Large intestine (tissue), 3 donors: Measurements from ENCODE around the gene PLXNA2. TPM values are rescaled to one million over a fixed set of nuclear protein-coding genes. Genes with fewer than 3 reads are reported as not detected.

Source experiments
- DNase-seq, 2 donors: peaks; one replicate each; pipeline versions ENCODE4 v3.0.0 to v3.0.0-alpha.2; 2013
- H3K27ac ChIP-seq: one replicate; pipeline ENCODE4 v1.5.1; 2013; ENCODE audit warnings: low read length
- H3K27me3 ChIP-seq: 2 replicates; pipeline ENCODE4 v1.6.1; 2013; ENCODE audit warnings: low read length; ENCODE audit not compliant: control insufficient read depth, insufficient read depth
- H3K36me3 ChIP-seq: 2 replicates; pipeline ENCODE4 v1.6.1; 2013; ENCODE audit warnings: low read length; ENCODE audit not compliant: control insufficient read depth, insufficient read depth
- H3K4me1 ChIP-seq: one replicate; pipeline ENCODE4 v1.6.1; 2013; ENCODE audit warnings: low read length; ENCODE audit not compliant: control insufficient read depth, insufficient read depth
- H3K4me3 ChIP-seq: one replicate; pipeline ENCODE4 v1.5.1; 2013; ENCODE audit warnings: low read length
- H3K9me3 ChIP-seq: one replicate; pipeline ENCODE4 v1.6.1; 2013; ENCODE audit warnings: mild to moderate bottlenecking, low read depth, low read length, moderate library complexity; ENCODE audit not compliant: control insufficient read depth
- WGBS: methylation state at CpG from one replicate; pipeline ENCODE4 v1.1.5; 2013; ENCODE audit warnings: low lambda C conversion rate; ENCODE audit not compliant: insufficient coverage; 5-methylcytosine and 5-hydroxymethylcytosine counted together
- polyA plus RNA-seq: library from polyadenylated mRNA; unstranded; fragments of 120-200 nt; gene quantifications from one replicate; pipeline ENCODE4 v1.2.1, GENCODE V29; 2013

PLXNA2 gene
- polyA plus RNA-seq, 1 donor, result 11.7 TPM

DNA sequence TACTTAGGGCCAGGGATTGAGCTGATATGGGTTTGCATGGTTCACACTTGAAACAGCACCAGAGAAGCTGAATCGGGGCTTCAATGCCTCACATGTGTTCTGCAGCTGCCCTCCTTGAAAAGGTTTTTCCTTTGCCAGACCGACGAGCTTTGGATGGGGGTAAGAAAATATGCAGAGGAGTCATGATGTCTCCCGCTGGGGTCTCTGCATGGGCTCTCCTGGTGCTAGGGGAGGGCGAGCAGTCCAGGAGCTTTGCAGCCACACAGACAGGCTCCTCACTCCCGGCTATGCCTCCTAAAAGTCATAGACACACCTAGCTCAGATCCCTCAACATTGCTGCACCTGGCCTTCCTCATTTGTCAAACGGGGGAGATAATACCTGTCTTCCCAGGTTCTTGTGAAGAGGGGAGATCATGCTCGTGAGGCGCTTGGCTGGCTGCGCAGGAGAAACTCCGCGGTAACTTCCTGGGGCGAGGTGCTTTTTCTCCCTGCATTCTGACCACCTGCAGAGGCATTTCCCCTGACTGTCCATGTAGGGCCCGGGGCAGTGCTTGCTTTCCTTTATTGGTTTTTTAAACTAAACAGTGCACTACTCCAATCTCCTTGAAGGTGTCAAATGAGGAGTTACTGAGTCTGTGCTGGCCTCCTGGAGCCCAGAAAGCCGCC is 112.4 kb downstream of the PLXNA2 start:
- Histone ChIP-seq H3K4me1 (peaks cover 10% of the 10 kb centered on the region), H3K36me3 (no peaks in the 10 kb centered on the region), H3K27me3 (no peaks in the 10 kb centered on the region), H3K9me3 (no peaks in the 10 kb centered on the region), H3K27ac (no peak overlapping the region), H3K4me3 (no peak overlapping the region)
- no peak for DNase-seq
- WGBS, result no CpG with 5 or more reads among the region's 15 CpGs

DNA sequence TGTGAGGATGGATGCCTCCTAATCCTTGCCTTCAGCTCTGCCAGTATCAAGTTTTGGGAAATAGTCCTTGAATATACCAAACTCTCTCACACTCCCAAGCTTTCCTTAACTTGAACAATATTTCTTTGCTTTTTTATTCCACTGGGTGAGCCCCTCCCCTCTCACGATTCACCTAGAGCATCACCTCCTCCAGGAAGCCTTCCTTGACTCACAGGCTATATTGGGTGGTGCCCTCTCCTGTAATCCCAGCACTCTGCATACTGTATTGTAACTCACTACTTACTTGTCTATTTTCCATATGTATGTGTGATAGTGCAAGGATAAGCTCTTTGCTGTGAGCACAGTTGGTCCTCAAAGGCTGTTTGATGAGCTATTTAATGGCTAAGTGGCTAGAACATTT is 114.7 kb downstream of the PLXNA2 start:
- no peaks in the 10 kb centered on the region for H3K9me3 ChIP-seq
- no CpG with 5 or more reads among the region's 1 CpG for WGBS
- no peak for DNase-seq

DNA sequence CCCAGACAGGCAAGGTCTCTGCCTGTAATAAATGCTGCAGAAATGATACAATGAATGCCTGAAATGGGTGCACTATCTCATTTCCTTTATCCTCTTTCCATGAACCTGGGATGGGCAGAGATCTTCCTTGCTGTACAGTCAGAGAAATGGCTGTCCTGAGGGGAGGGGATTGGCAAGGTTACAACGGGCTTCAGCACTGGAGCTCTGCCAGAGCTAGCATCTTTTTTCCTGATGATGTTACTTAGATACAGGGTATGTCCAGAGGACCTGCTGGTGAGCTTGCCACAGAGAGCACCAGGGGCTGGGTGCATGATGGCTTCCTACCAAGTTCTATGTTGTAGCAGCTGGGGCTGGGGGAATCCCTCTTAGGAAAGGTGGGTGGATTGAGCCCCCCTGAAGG is 115.1 kb downstream of the PLXNA2 start:
- no peak overlapping the region for H3K27ac ChIP-seq
- no peaks in the 10 kb centered on the region for H3K27me3 ChIP-seq
- H3K36me3 ChIP-seq, result no peaks in the 10 kb centered on the region
- H3K4me1 ChIP-seq, result peaks cover 3% of the 10 kb centered on the region
- no peak overlapping the region for H3K4me3 ChIP-seq
- WGBS, result no CpG with 5 or more reads among the region's 1 CpG
- no peak for DNase-seq
- H3K9me3 ChIP-seq, result no peaks in the 10 kb centered on the region

More for the DNA sequence above, 114.7 kb downstream of the PLXNA2 start:
- H3K4me3 ChIP-seq, result no peak overlapping the region
- no peak overlapping the region for H3K27ac ChIP-seq
- no peaks in the 10 kb centered on the region for H3K36me3 ChIP-seq
- no peaks in the 10 kb centered on the region for H3K27me3 ChIP-seq
- peaks cover 3% of the 10 kb centered on the region for H3K4me1 ChIP-seq

DNA sequence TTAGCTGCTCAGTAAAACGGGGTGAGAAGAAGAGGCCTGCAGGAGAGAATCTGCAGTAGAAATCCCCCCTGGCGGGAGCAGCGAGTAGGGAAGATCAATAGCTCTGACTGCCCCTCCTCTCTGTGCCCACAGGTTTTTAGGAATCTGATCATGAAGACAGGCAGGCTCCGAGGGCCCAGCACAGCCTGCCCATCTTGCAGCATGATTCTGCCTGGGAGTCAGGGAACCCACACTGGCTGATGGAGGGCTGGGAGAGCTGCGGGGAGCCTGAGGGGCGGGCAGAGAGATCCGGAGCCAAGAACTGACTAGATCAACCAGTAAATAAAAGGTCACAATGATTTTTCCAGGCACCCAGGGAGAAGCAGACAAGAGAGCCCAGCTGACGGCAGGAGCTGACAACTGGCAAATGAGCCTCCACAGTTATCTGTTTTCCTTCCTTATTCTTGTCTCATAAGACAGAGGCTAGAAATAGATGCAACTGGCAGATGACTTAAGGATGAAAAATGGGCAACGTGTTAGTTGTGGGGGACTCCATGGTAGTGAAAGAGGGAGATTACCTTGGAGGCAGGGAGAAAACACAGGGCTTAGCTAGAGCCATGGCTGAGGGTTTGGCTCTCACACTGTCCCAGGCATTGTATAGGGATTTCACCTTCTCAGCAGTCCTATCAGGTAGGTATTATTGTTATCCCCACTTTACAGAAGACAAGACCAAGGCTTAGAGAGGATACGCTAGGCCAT is 116.2 kb downstream of the PLXNA2 start:
- H3K36me3 ChIP-seq, result no peaks in the 10 kb centered on the region
- no peaks in the 10 kb centered on the region for H3K9me3 ChIP-seq
- H3K4me3 ChIP-seq, result no peak overlapping the region
- no peak for DNase-seq
- no CpG with 5 or more reads among the region's 10 CpGs for WGBS
- peaks cover 3% of the 10 kb centered on the region for H3K4me1 ChIP-seq
- no peaks in the 10 kb centered on the region for H3K27me3 ChIP-seq
- H3K27ac ChIP-seq, result no peak overlapping the region

DNA sequence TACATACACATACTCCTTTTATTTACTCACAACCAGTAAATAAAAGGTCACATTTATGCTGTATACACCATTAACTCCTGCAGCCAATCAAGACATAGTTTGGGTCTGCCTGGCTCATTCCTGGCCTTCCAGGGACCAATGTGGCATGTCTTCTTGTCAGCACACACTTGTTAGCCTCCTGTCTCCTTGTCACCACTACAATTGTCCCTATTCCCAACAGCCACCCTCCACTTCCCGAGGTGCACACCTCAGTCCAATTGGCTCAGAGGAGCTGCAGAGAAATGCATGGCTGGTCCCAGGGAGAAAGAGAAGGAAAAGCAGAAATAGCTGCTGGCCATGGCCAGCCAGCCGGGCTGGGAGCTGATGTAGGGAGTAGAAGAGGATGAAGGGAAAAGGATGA is 116.9 kb downstream of the PLXNA2 start:
- no peak for DNase-seq
- Histone ChIP-seq H3K27me3 (no peaks in the 10 kb centered on the region), H3K9me3 (no peaks in the 10 kb centered on the region), H3K36me3 (no peaks in the 10 kb centered on the region), H3K4me3 (no peak overlapping the region), H3K27ac (no peak overlapping the region), H3K4me1 (peaks cover under 1% of the 10 kb centered on the region)
- 100% methylated on average over 1 of the region's 2 CpGs for WGBS

DNA sequence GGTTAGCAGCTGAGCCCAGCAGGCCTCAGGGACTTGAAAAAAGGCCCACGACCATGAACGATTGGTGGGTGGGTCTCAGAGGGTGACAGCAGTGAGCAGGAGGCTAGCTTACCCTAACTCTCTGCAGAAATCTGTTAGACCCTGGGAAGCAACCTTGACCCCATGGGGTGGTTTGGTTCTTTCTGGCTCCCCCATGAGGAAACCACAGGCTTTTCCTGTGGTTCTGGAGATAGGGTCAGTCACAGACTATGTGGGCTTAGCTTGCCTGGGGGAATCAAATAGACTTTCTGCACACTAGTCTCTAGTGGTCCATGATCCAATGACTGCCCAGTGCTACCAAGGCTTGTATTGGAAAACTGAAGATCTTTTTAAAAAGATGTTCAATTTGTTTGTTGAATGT is 118.1 kb downstream of the PLXNA2 start:
- no peak overlapping the region for H3K4me3 ChIP-seq
- no peaks in the 10 kb centered on the region for H3K36me3 ChIP-seq
- no peak overlapping the region for H3K27ac ChIP-seq
- no peaks in the 10 kb centered on the region for H3K9me3 ChIP-seq
- no peaks in the 10 kb centered on the region for H3K4me1 ChIP-seq
- H3K27me3 ChIP-seq, result no peaks in the 10 kb centered on the region
- DNase-seq, result no peak
- no CpG with 5 or more reads among the region's 2 CpGs for WGBS

DNA sequence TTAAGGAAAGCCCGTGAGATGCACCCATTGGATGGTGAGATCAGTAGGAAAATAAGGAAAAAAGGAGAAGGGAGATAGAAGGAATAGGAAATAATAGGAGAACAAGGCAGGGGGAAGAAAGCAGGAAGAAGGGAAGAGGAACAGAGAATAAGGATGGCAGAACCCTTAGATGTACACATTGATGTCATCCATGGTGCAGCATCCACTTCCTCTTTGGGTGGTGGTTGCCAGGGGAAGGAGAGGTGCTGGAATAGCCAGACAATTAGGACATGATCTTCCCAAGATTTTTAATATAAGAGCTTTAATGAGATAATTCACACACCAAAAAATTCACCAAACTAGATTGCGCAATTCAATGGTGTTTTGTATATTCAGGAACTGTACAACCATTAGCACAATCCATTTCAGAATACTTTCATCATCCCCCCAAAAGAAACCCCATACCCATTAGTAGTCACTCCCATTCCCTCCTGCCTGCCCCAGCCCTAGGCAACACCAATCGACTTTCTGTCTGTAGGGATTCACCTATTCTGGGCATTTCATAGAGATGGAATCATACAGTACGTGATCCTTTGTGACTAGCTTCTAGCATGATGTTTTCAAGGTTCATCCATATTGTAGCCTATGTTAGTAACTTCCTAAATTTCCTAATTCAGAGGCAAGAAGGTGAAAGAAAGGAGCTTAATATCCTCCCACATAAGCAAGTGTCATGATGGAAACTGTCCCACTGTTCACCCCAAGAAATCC is 121.4 kb downstream of the PLXNA2 start:
- no peaks in the 10 kb centered on the region for H3K27me3 ChIP-seq
- H3K27ac ChIP-seq, result no peak overlapping the region
- no peaks in the 10 kb centered on the region for H3K4me1 ChIP-seq
- H3K9me3 ChIP-seq, result no peaks in the 10 kb centered on the region
- H3K36me3 ChIP-seq, result no peaks in the 10 kb centered on the region
- no peak for DNase-seq
- no peak overlapping the region for H3K4me3 ChIP-seq
- WGBS, result 100% methylated on average over 1 of the region's 4 CpGs

DNA sequence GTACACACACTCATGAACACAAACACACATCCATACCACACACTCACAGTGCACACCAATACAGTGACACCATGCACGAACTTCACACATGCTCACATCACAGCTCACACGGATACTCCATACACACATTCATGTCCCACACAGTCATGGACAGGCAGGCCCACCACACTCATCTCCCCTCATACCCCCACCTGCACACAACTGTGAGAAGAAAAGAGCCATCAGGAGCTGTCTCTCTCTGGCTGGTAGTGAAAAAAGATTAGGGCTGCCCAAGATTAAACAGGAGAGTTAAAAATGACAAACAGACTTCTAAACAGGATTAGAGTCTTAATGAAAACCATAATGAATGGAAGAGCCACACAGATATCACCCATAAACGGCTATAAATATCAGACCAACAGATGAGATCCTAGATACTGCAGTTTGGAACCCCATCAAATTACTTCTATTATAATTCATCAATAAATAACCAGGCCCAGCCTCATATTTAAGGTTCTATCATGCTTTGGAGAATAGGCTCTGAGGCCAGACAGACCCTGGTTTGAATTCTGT is 122.3 kb downstream of the PLXNA2 start:
- H3K9me3 ChIP-seq, result no peaks in the 10 kb centered on the region
- H3K4me1 ChIP-seq, result no peaks in the 10 kb centered on the region
- no peak overlapping the region for H3K27ac ChIP-seq
- WGBS, result no CpG with 5 or more reads among the region's 3 CpGs
- DNase-seq, result no peak
- no peak overlapping the region for H3K4me3 ChIP-seq
- H3K36me3 ChIP-seq, result no peaks in the 10 kb centered on the region
- no peaks in the 10 kb centered on the region for H3K27me3 ChIP-seq

DNA sequence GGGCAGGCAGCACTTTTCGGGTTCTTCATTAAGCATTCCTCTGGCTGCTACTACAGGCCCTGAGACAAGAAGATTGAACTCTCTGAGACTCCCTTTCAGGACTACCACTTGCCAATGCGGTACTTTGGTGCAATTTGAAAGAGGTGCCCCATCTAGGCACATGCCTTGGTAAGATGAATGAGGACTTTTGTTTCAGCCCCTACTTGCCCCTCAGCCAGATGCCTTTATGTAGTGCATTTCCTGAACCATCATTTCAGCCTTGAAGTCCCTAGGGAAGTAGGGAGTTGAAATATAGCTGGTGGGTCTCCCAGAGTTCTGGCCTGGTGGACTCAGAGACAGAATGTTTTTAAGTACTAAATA is 123.8 kb downstream of the PLXNA2 start:
- no peaks in the 10 kb centered on the region for H3K27me3 ChIP-seq
- no peak overlapping the region for H3K27ac ChIP-seq
- no peaks in the 10 kb centered on the region for H3K36me3 ChIP-seq
- WGBS, result no CpG with 5 or more reads among the region's 2 CpGs
- no peaks in the 10 kb centered on the region for H3K9me3 ChIP-seq
- H3K4me1 ChIP-seq, result peaks cover 3% of the 10 kb centered on the region
- DNase-seq, result no peak
- no peak overlapping the region for H3K4me3 ChIP-seq

DNA sequence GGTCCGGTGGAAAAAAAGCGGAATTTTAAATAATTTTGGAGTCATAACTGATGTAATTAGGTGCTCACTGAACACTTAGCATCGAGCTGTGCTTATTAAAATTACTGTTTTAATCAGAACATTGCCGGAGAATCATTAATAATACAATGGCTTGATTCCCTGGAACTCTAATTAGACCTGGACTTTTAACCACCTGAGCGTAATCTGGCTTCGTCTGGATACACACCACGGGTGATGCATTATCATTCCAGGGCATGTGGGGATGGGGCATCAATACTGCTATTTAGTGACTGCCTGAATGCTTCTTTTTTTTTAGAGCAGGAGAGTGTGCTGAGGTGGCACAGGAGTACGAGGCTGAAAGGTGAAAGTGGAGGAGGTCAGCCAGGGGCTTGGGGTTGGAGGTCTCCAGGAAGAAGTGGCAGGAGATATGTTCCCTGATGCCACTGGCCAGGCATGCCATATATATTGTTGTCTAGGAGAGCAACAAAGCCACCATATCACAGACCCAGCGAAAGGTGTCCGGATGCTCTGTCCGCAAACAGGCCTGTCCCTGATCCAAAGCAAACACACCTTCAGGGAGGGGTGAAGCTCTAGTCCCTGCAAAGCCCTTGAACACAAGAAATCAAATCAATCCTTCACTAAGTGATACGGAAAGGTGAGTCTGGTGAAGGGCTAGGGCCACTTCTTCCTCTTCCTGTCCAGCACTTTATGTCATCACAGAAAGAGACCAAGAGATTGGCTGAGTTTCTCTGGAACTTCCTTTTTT is 125.2 kb downstream of the PLXNA2 start:
- no peak overlapping the region for H3K4me3 ChIP-seq
- H3K9me3 ChIP-seq, result no peaks in the 10 kb centered on the region
- no peak overlapping the region for H3K27ac ChIP-seq
- no peak for DNase-seq
- 90% methylated on average over 3 of the region's 12 CpGs for WGBS
- peaks cover 3% of the 10 kb centered on the region for H3K4me1 ChIP-seq
- H3K27me3 ChIP-seq, result no peaks in the 10 kb centered on the region
- no peaks in the 10 kb centered on the region for H3K36me3 ChIP-seq
